NT2/D1 (cell line): Measurements from ENCODE around the gene CPOX.
"Not testable (repeated sequence)": the region's sequence is repeated elsewhere in the genome, so short reads cannot be mapped to it uniquely, and the experiment has no call there.

Experiments used
- DNase-seq: peaks from one replicate; pipeline ENCODE4 v3.0.0-alpha.2; 2011; ENCODE audit warnings: low read depth, low spot score
- H3K27me3 ChIP-seq: 2 replicates; pipeline ENCODE4 v1.6.0; 2011; ENCODE audit warnings: mild to moderate bottlenecking; ENCODE audit not compliant: insufficient read length, insufficient read depth
- H3K36me3 ChIP-seq: 2 replicates; pipeline ENCODE4 v1.6.1; 2011; ENCODE audit warnings: mild to moderate bottlenecking, low read length, mixed read lengths; ENCODE audit not compliant: insufficient read depth, insufficient read length
- H3K4me1 ChIP-seq: 2 replicates; pipeline ENCODE4 v1.5.1; 2011; ENCODE audit not compliant: insufficient read depth, insufficient read length
- H3K4me3 ChIP-seq: 2 replicates; pipeline ENCODE4 v1.5.1; 2011; ENCODE audit warnings: low read depth; ENCODE audit not compliant: insufficient read length
- H3K9ac ChIP-seq: 2 replicates; pipeline ENCODE4 v1.6.0; 2011; ENCODE audit warnings: low read depth; ENCODE audit not compliant: insufficient read length
- H3K9me3 ChIP-seq: 2 replicates; pipeline ENCODE4 v1.5.1; 2011; ENCODE audit warnings: mild to moderate bottlenecking, low read length; ENCODE audit not compliant: insufficient read depth
- SUZ12 ChIP-seq: IDR thresholded peaks from 2 replicates; pipeline ENCODE4 v1.6.1; 2011; ENCODE audit not compliant: insufficient read length, insufficient read depth; ENCODE audit errors: extremely low read depth
- YY1 ChIP-seq: IDR thresholded peaks from 2 replicates; pipeline ENCODE4 v1.6.1; 2011; ENCODE audit not compliant: insufficient read length, insufficient read depth
- ZNF274 ChIP-seq: IDR thresholded peaks from 2 replicates; pipeline ENCODE4 v1.6.1; 2011; ENCODE audit warnings: mild to moderate bottlenecking, low read depth, low read length

Gene CPOX

GRCh38 chr3:98593046-98593936 lies at the start of gene CPOX:
Gene CPOX (minus strand): TSS chr3:98593611. CDS start chr3:98593504, 107 bp downstream.
- Histone ChIP-seq H3K4me1 (no peaks in the 10 kb centered on the region), H3K36me3 (peaks cover 29% of the 10 kb centered on the region), H3K9ac (peak within 1 kb of the TSS; percentile 94), H3K27me3 (no peaks in the 10 kb centered on the region), H3K9me3 (no peaks in the 10 kb centered on the region), H3K4me3 (peak within 1 kb of the TSS; percentile 85)
- DNase-seq = peak; percentile 81
- TF ChIP-seq SUZ12 (no peak), ZNF274 (no peak), YY1 (no peak)

DNA sequence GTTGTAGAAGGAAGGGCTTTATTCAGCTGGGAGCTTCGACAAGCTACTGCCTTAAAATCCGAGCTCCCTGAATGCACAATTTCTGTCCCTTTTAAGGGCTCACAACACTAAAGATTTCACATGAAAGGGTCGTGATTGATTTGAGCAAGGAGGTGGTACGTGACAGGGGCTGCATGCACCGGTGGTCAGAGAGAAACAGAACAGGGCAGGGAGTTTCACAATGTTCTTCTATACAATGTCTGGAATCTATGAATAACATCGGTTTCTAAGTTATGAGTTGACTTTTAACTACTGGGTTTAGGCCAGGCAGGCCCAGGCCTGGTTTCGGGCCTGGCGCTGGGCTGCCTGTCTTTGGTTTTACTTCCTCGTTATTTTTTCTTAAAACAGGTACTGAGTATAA lies 49.4 kb upstream of the CPOX start:
- not testable (repeated sequence) for H3K9ac ChIP-seq, DNase-seq, H3K9me3 ChIP-seq, H3K27me3 ChIP-seq, H3K4me3 ChIP-seq, H3K4me1 ChIP-seq, H3K36me3 ChIP-seq

GRCh38 chr3:98641756-98642155 lies 48.3 kb upstream of the CPOX start:
- H3K9ac ChIP-seq, DNase-seq, H3K36me3 ChIP-seq, H3K9me3 ChIP-seq, H3K4me1 ChIP-seq, H3K4me3 ChIP-seq, H3K27me3 ChIP-seq: not testable (repeated sequence)

DNA sequence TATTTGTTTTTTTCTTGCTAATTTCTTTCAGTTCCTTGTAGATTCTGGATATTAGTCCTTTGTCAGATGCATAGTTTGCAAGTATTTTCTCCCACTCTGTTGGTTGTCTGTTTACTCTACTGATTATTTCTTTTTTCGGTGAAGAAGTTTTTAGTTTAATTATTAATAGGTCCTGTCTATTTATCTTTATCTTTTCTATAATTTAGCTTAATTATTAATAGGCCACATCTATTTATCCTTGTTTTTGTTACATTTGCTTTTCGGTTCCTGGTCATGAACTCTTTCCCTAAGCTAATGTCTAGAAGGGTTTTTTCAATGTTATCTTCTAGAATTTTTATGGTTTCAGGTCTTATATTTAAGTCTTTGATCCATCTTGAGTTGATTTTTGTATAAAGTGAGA lies 45.1 kb upstream of the CPOX start:
- not testable (repeated sequence) for H3K9me3 ChIP-seq, H3K9ac ChIP-seq, H3K4me1 ChIP-seq, H3K27me3 ChIP-seq, DNase-seq, H3K36me3 ChIP-seq, H3K4me3 ChIP-seq

- Histone ChIP-seq H3K4me3 (no peak overlapping the region), H3K9me3 (no peaks in the 10 kb centered on the region), H3K9ac (no peak overlapping the region), H3K27me3 (no peaks in the 10 kb centered on the region), H3K4me1 (no peaks in the 10 kb centered on the region), H3K36me3 (no peaks in the 10 kb centered on the region)
- TF ChIP-seq YY1 (no peak), ZNF274 (no peak), SUZ12 (no peak)
- no peak for DNase-seq
Measured at GRCh38 chr3:98630416-98630815, 37.0 kb upstream of the CPOX start.

DNA sequence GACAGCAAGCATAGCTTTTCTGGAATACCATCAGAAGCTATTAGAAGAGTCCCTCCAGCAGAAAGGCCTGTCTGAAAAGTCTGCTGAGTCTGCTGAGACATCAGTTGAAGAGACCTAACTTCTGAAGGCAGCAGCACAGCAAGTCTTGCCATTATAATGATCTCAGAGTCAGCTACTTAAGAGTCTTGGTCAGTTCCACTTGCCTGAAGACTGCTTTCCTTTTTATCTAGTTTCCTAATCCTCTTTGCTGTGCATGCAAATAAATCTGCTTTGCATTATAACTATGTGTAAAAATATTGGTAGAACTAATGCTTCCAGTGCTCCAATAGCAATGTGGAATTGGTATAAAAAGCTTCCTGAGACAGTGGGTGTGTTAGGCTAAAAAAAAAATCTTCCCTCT lies 34.9 kb upstream of the CPOX start:
- Histone ChIP-seq H3K9me3 (no peaks in the 10 kb centered on the region), H3K36me3 (no peaks in the 10 kb centered on the region), H3K4me1 (peaks cover 2% of the 10 kb centered on the region), H3K27me3 (no peaks in the 10 kb centered on the region), H3K4me3 (no peak overlapping the region), H3K9ac (no peak overlapping the region)
- DNase-seq = no peak
- TF ChIP-seq ZNF274 = no peak
- no peak for TF ChIP-seq YY1
- TF ChIP-seq SUZ12 = no peak

- Histone ChIP-seq H3K9ac (no peak overlapping the region), H3K36me3 (no peaks in the 10 kb centered on the region), H3K27me3 (no peaks in the 10 kb centered on the region), H3K4me1 (peaks cover 2% of the 10 kb centered on the region), H3K4me3 (no peak overlapping the region), H3K9me3 (no peaks in the 10 kb centered on the region)
- no peak for DNase-seq
- TF ChIP-seq SUZ12 (no peak), ZNF274 (no peak), YY1 (no peak)
Measured at GRCh38 chr3:98626151-98626550, 32.7 kb upstream of the CPOX start.

DNA sequence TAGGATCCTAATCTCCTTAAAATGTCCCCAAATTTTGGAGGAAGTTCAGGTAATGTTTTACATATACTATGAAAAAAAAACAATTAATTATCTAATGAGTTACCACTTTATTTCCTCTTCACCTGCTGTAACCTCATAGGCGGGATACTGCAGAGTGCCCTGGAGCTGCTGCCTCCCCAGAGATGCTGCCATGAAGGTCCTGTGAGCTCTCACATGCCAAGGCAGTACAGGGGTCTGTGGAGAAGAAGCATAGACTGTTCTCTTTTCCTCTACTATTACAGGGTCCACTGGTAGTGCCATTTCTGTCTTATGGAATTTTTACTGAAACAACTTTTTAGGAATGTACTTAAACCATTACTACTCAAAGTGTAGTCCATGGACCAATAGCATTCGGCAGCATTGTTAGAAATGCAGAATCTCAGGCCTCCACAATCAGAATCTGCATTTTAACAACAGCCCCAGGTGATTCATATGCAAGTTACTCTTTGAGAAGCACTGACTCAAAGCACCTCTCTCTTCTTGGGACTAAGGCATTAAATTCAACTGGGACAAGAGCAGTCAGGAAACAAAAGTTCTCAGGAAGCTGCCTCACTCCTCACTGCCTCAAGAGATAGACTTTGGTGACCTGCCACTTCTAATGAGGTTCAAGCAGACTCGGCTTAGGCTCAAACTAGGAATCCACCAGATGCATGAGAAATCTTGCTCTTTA lies 30.3 kb upstream of the CPOX start:
- Histone ChIP-seq H3K4me1 (peaks cover 2% of the 10 kb centered on the region), H3K27me3 (no peaks in the 10 kb centered on the region), H3K36me3 (no peaks in the 10 kb centered on the region), H3K9me3 (no peaks in the 10 kb centered on the region), H3K4me3 (no peak overlapping the region), H3K9ac (no peak overlapping the region)
- TF ChIP-seq ZNF274 (no peak), SUZ12 (no peak), YY1 (no peak)
- DNase-seq = peak; percentile 40
